Right ventricle myocardium inferior (tissue), 1 donor: ENCODE results near the gene PTPRK. TPM values are rescaled to one million over a fixed set of nuclear protein-coding genes. Genes with fewer than 3 reads are reported as not detected.

Source experiments
- ATAC-seq: fragments of 200-7000 bp; cut with Tn5 transposase; one replicate; pipeline ENCODE4 v1.9.1; 2020; ENCODE audit warnings: mild to moderate bottlenecking, moderate library complexity
- DNase-seq: peaks from one replicate; pipeline ENCODE4 v3.0.0; 2021; ENCODE audit errors: missing footprints
- intact Hi-C: fragments of 100-400 bp; cut with DNase I; formaldehyde crosslinking; loops from one replicate; pipeline ENCODE4 v1.11.0; 2022
- total RNA-seq: library from RNA; stranded (reverse); fragmentation: NEBNext Ultra II Directional; extraction: Animal tissue kit (Norgen Biotek cat#: 25700); gene quantifications from one replicate; pipeline ENCODE4 v1.2.1, GENCODE V29; 2021
- donor health status: DM: no; HTN: yes; CAD: no; lungs with severe emphysema.

The PTPRK gene
- total RNA-seq, 1 donor from 2014 or later = 30.1 TPM

- DNase-seq (no peak), ATAC-seq (no peak)
- intact Hi-C loops = no loop called here
These were observed 361.9 kb downstream of the PTPRK start for GRCh38 chr6:128158496-128158895.

- no peak for DNase-seq
- no peak for ATAC-seq
- intact Hi-C loops = no loop called here
These were observed 363.9 kb downstream of the PTPRK start for GRCh38 chr6:128156321-128157111.

GRCh38 chr6:128155826-128156225, 364.6 kb downstream of the PTPRK start:
- intact Hi-C loops = no loop called here
- DNase-seq (no peak), ATAC-seq (no peak)

GRCh38 chr6:128152551-128152950, 367.8 kb downstream of the PTPRK start:
- intact Hi-C loops = no loop called here
- ATAC-seq (no peak), DNase-seq (no peak)

GRCh38 chr6:128150376-128150775, 370.0 kb downstream of the PTPRK start:
- DNase-seq (no peak), ATAC-seq (no peak)
- intact Hi-C loops = no loop called here

GRCh38 chr6:128149796-128150195, 370.6 kb downstream of the PTPRK start:
- intact Hi-C loops = no loop called here
- no peak for ATAC-seq

DNA sequence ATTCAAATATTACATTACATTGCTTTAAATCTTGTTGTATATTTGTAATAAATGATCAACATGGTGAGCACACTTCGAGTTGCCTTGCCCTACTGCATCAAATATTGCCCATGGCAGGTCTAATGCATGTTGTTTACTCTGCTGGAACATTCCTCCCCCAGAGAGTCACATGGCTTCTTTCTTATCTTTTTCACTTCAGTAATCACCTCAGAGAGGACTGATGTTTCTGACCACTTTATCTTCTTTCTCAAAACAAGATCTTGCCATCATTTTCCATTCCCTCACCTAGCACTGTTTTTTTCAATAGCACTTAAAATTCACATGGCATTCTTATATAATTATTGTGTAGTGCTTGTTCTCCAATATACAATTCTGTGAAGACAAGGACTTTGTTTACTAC, 376.1 kb downstream of the PTPRK start:
- intact Hi-C loops = no loop called here
- ATAC-seq (no peak), DNase-seq (no peak)

More at GRCh38 chr6:128149796-128150195, 370.6 kb downstream of the PTPRK start:
- no peak for DNase-seq

GRCh38 chr6:128141932-128142331, 378.5 kb downstream of the PTPRK start:
- no peak for DNase-seq
- intact Hi-C loops = no loop called here
- ATAC-seq = no peak

DNA sequence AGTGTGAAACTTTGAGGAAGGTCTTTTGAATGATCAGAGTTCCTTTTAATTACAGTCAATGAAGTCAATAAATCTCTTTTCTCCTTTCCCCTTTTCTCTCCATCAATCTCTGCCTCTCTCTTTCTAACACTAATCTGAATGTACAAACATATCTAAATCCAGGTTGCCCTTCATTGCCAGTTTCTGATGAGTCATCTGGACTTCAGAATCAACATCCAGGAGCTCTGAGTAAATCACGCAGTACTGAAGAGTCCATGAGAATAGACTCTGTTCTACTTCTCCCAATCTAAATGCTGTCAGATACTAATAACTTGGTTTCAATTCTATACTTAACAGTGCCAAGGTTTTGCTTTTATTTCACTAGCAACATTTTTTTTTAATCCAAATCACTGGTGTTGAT, 380.9 kb downstream of the PTPRK start:
- ATAC-seq (peak; percentile 44), DNase-seq (no peak)
- intact Hi-C loops = no loop called here

- ATAC-seq (no peak), DNase-seq (no peak)
- intact Hi-C loops = no loop called here
These were observed 381.7 kb downstream of the PTPRK start for GRCh38 chr6:128138694-128139093.

DNA sequence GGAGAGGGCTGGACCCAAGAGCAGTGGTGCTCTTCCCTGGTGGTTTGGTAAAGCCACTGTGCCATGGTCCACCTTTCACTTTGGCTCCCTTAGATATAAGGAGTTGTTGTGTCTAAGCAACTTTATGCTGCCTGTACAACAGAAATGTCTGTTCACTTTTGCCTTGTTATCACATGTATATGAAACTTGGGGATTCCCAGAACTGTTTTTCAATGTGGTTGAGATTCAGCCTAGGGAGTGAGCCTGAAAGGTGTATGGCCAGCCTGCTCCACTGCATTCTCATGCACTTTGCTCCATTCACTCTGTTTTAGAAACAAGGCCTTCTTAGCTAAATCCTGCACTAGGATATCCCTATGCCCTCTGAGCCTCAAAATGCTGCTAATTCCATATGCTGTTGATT, 385.1 kb downstream of the PTPRK start:
- no peak for DNase-seq
- intact Hi-C loops = no loop called here

GRCh38 chr6:128131566-128131965, 388.8 kb downstream of the PTPRK start:
- intact Hi-C loops = no loop called here
- no peak for DNase-seq
- no peak for ATAC-seq

More for the DNA sequence above, 385.1 kb downstream of the PTPRK start:
- no peak for ATAC-seq

DNA sequence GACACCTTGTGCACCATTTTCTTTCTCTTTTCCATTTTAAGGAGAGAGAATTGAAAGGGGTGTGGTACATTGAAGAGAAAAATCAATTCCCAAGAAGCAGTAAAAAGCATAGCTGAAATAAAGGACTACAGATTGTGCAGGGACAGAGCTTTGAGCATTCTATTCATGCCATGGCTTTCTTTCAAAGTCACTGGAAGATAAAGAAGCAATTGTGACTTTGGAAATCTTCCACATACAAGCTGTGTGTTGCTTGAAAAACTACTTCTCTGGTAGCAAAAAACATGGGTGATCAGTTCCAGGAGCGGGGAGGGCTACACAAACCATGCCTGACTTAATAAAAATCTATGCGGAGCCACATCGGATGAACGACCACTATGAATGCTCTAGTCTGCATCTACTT, 389.4 kb downstream of the PTPRK start:
- intact Hi-C loops = no loop called here
- DNase-seq (no peak), ATAC-seq (peak; percentile 59)

- no peak for ATAC-seq
- DNase-seq = no peak
- intact Hi-C loops = no loop called here
These were observed 390.7 kb downstream of the PTPRK start for GRCh38 chr6:128129679-128130078.

DNA sequence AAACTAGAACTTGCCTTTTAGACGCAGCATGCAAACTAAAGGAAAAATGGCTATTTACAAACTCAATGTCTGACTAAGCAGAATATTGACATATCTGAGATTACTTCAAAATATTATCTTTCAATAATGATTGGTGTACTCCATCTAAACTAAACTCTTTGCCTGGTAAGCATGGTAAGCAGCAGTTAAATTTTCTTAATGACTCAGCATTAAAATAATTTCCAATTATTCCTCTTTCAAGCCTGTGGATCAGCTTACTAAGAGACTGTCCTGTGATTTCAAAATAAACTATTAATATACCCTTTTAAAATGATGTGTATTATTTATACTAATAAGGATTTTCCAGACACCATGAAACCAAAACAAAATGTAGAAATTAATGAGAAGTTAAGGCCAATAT, 392.7 kb downstream of the PTPRK start:
- ATAC-seq = no peak
- DNase-seq = no peak
- intact Hi-C loops = no loop called here

- intact Hi-C loops = no loop called here
- no peak for ATAC-seq
- DNase-seq = no peak
These were observed 395.7 kb downstream of the PTPRK start for GRCh38 chr6:128124713-128125112.

DNA sequence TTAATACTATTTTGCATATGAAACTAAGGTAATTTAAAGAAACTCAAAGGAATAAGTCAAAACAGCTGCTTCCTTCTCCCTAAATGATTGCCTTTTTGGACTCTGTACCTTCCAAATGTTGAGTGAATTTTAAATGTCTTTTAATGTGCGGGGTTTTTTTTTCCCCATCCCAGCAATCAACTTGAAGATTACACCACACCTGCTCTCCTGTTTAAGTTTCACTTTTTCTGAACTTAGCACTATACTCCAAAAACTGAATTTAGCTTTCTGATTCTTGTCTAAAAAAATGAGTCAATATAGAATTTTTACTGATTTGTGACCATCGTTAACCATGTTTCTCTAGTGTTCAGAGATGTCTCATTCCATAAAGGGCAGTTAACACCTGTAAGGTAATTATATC, 398.8 kb downstream of the PTPRK start:
- no peak for DNase-seq
- intact Hi-C loops = no loop called here
- no peak for ATAC-seq

DNA sequence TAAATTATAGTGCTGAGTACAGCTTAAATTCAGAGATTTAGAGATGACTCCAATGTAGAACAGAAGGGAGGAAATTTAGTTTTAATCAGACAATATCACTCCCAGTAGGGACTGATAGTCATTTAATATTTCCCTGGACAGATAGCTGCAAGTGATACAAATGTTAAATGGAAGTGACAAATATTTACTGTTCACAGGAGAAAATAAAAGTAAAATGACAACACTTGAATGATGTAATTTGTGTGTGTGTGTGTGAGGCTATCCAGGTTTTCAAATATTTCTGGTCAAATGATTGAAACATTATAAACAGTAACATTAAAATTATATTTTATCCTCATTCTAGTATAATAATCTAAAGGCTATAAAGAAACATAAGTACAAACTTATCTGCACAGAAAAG, 399.2 kb downstream of the PTPRK start:
- intact Hi-C loops = no loop called here
- ATAC-seq (no peak), DNase-seq (no peak)

DNA sequence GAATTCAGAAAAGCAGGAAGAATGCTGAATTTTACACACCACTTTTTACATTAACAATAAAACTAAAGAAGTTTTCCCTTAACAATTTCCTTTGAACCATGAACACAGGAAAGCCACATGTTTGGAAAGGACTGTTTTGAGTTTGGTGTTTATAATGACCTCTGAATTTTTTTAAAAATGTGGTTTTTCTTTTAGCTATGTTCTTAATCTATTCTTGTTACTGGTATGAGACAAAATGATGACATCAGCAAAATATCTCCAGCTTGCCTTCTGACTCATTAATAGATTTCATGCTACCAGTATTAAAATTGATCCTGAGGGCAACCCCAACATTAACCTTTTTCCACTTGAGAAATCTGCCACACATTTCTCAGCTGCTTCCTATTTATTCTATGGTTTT, 402.0 kb downstream of the PTPRK start:
- intact Hi-C loops = no loop called here

GRCh38 chr6:128117916-128118315, 402.5 kb downstream of the PTPRK start:
- ATAC-seq = no peak
- DNase-seq = no peak
- intact Hi-C loops = no loop called here

More for the DNA sequence above, 402.0 kb downstream of the PTPRK start:
- ATAC-seq (no peak), DNase-seq (no peak)

DNA sequence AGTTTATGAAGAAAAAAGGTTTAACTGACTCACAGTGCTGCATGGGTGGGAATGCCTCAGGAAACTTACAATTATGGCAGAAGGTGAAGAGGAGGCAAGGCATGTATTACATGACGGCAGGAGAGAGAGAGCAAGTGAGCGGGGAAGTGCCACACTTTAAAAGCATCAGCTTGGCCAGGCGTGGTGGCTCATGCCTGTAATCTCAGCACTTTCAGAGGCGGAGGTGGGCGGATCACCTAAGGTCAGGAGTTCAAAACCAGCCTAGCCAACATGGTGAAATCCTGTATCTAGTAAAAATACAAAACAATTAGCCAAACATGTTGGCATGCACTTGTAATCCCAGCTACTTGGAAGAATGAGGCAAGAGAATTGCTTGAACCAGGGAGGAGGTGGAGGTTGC, 406.2 kb downstream of the PTPRK start:
- DNase-seq (no peak), ATAC-seq (no peak)
- intact Hi-C loops = loop anchor here (5.0 kb wide), 1 partner anchor 403 kb away; no protein-coding TSS in a partner anchor
